H9 (cell line): Measurements from ENCODE around the gene MGAT4A. TPM values are rescaled to one million over a fixed set of nuclear protein-coding genes. Genes with fewer than 3 reads are reported as not detected.

Experiments
- DNase-seq: peaks from one replicate; pipeline ENCODE4 v3.0.0-alpha.2; 2017
- H2AFZ ChIP-seq: one replicate; pipeline ENCODE4 v1.6.1; 2013; ENCODE audit warnings: mild to moderate bottlenecking, low read length, control low read depth, moderate library complexity
- H2AK5ac ChIP-seq: 2 replicates; pipeline ENCODE4 v1.6.1; 2013; ENCODE audit warnings: low read length, control low read depth, mixed read lengths; ENCODE audit not compliant: insufficient read length
- H2BK120ac ChIP-seq: one replicate; pipeline ENCODE4 v1.6.1; 2013; ENCODE audit warnings: low read depth, mild to moderate bottlenecking, low read length, control low read depth, inconsistent platforms; ENCODE audit not compliant: poor library complexity, severe bottlenecking
- H2BK12ac ChIP-seq: 2 replicates; pipeline ENCODE4 v1.6.1; 2013; ENCODE audit warnings: low read length, control low read depth, mixed read lengths, low read depth; ENCODE audit not compliant: insufficient read length
- H2BK15ac ChIP-seq: 2 replicates; pipeline ENCODE4 v1.6.1; 2013; ENCODE audit warnings: low read depth, low read length, control low read depth
- H2BK20ac ChIP-seq: one replicate; pipeline ENCODE4 v1.6.1; 2013; ENCODE audit warnings: low read depth, mild to moderate bottlenecking, low read length, control low read depth, inconsistent platforms; ENCODE audit not compliant: poor library complexity, severe bottlenecking
- H2BK5ac ChIP-seq: 2 replicates; pipeline ENCODE4 v1.6.1; 2013; ENCODE audit warnings: low read length, control low read depth, mixed read lengths; ENCODE audit not compliant: insufficient read length
- H3K14ac ChIP-seq: 2 replicates; pipeline ENCODE4 v1.6.1; 2013; ENCODE audit warnings: low read length, control low read depth; ENCODE audit not compliant: insufficient read depth
- H3K18ac ChIP-seq: 2 replicates; pipeline ENCODE4 v1.6.1; 2013; ENCODE audit warnings: low read depth, mild to moderate bottlenecking, mixed read lengths, low read length, control low read depth; ENCODE audit not compliant: insufficient read length
- H3K23ac ChIP-seq: 2 replicates; pipeline ENCODE4 v1.6.1; 2013; ENCODE audit warnings: low read length, control low read depth, mixed read lengths, low read depth; ENCODE audit not compliant: insufficient read length
- H3K23me2 ChIP-seq: 2 replicates; pipeline ENCODE4 v1.6.1; 2013; ENCODE audit warnings: low read depth, mild to moderate bottlenecking, mixed read lengths, low read length, control low read depth; ENCODE audit not compliant: insufficient read length, poor library complexity, severe bottlenecking
- H3K27ac ChIP-seq: 2 replicates; pipeline ENCODE4 v1.5.1; 2013; ENCODE audit warnings: low read length, control low read depth, mixed read lengths, low read depth; ENCODE audit not compliant: insufficient read length
- H3K27me3 ChIP-seq: 2 replicates; pipeline ENCODE4 v1.6.1; 2013; ENCODE audit warnings: low read length, control low read depth, inconsistent platforms; ENCODE audit not compliant: insufficient read depth
- H3K4ac ChIP-seq: 2 replicates; pipeline ENCODE4 v1.6.1; 2013; ENCODE audit warnings: low read depth, mild to moderate bottlenecking, control low read depth, inconsistent platforms, low read length, moderate library complexity
- H3K4me1 ChIP-seq: 2 replicates; pipeline ENCODE4 v1.6.1; 2013; ENCODE audit warnings: low read length, control low read depth, inconsistent platforms; ENCODE audit not compliant: insufficient read depth
- H3K4me2 ChIP-seq: 2 replicates; pipeline ENCODE4 v1.6.1; 2013; ENCODE audit warnings: low read length, control low read depth, mixed read lengths; ENCODE audit not compliant: insufficient read length, insufficient read depth
- H3K56ac ChIP-seq: 2 replicates; pipeline ENCODE4 v1.6.1; 2013; ENCODE audit warnings: low read depth, mild to moderate bottlenecking, mixed read lengths, low read length, control low read depth; ENCODE audit not compliant: insufficient read length
- H3K79me1 ChIP-seq: 2 replicates; pipeline ENCODE4 v1.6.1; 2013; ENCODE audit warnings: low read depth, mild to moderate bottlenecking, moderate library complexity, low read length, control low read depth, inconsistent platforms; ENCODE audit not compliant: insufficient read depth, poor library complexity, severe bottlenecking
- H3K79me2 ChIP-seq: 2 replicates; pipeline ENCODE4 v1.6.1; 2013; ENCODE audit warnings: low read length, control low read depth, inconsistent platforms; ENCODE audit not compliant: insufficient read depth
- H3K9ac ChIP-seq: 2 replicates; pipeline ENCODE4 v1.6.1; 2013; ENCODE audit warnings: low read length, control low read depth, mixed read lengths; ENCODE audit not compliant: insufficient read length; ENCODE audit errors: extremely low read depth
- H3K9me3 ChIP-seq: one replicate; pipeline ENCODE4 v1.6.1; 2013; ENCODE audit warnings: low read depth, low read length, inconsistent platforms; ENCODE audit not compliant: control insufficient read depth
- H3T11ph ChIP-seq: one replicate; pipeline ENCODE4 v1.6.1; 2013; ENCODE audit warnings: mild to moderate bottlenecking, low read length, control low read depth, inconsistent platforms
- H4K20me1 ChIP-seq: one replicate; pipeline ENCODE4 v1.6.1; 2013; ENCODE audit not compliant: control insufficient read depth, insufficient read length, insufficient read depth
- H4K5ac ChIP-seq: 2 replicates; pipeline ENCODE4 v1.6.1; 2013; ENCODE audit warnings: low read depth, mild to moderate bottlenecking, mixed read lengths, low read length, control low read depth; ENCODE audit not compliant: insufficient read length
- H4K8ac ChIP-seq: replicated peaks from 2 replicates; pipeline ENCODE4 v1.6.1; 2013; ENCODE audit warnings: low read length, control low read depth, mixed read lengths, low read depth; ENCODE audit not compliant: insufficient read length
- H4K91ac ChIP-seq: 2 replicates; pipeline ENCODE4 v1.6.1; 2013; ENCODE audit warnings: low read depth, mild to moderate bottlenecking, moderate library complexity, mixed read lengths, low read length, control low read depth; ENCODE audit not compliant: insufficient read length
- H3K27ac Mint-ChIP-seq, 3 experiments: 2 replicates in 2 of 3; 3 replicates in 1 of 3; pipeline ENCODE4 v1.8.0; 2020 to 2021; ENCODE audit warnings: mixed read lengths in 3 of 3, mild to moderate bottlenecking in 1 of 3, moderate library complexity in 1 of 3
- H3K27me3 Mint-ChIP-seq: 2 replicates; pipeline ENCODE4 v1.8.0; 2021; ENCODE audit warnings: low read depth, mild to moderate bottlenecking, moderate library complexity, mixed read lengths
- H3K36me3 Mint-ChIP-seq, 3 experiments: 2 replicates in 2 of 3; 3 replicates in 1 of 3; pipeline ENCODE4 v1.8.0; 2020 to 2021; ENCODE audit warnings: low read depth in 3 of 3, mixed read lengths in 3 of 3; ENCODE audit not compliant: insufficient read depth in 1 of 3
- H3K4me1 Mint-ChIP-seq, 2 experiments: 2 replicates each; pipeline ENCODE4 v1.8.0; 2020; ENCODE audit warnings: mixed read lengths in 2 of 2
- H3K4me3 Mint-ChIP-seq, 2 experiments: 2 replicates in 1 of 2; 3 replicates in 1 of 2; pipeline ENCODE4 v1.8.0; 2020 to 2021; ENCODE audit warnings: mild to moderate bottlenecking in 2 of 2, mixed read lengths in 2 of 2, moderate library complexity in 1 of 2
- H3K9me3 Mint-ChIP-seq, 2 experiments: 2 replicates in 1 of 2; 3 replicates in 1 of 2; pipeline ENCODE4 v1.8.0; 2020; ENCODE audit warnings: mild to moderate bottlenecking in 2 of 2, mixed read lengths in 2 of 2, moderate library complexity in 1 of 2
- CTCF ChIP-seq: fragments of 200-600 bp; sonication (generic); conservative IDR thresholded peaks from 3 replicates; pipeline ENCODE4 v1.8.0; 2021; ENCODE audit warnings: antibody characterized with exemption, mild to moderate bottlenecking
- WGBS: extraction: QIAGEN DNeasy Blood & Tissue Kit; methylation state at CpG from one replicate; pipeline ENCODE4 v1.1.7; 2013; ENCODE audit warnings: missing lambda C conversion rate, low lambda C conversion rate, mixed read lengths; ENCODE audit not compliant: insufficient read length; ENCODE audit errors: extremely low coverage; 5-methylcytosine and 5-hydroxymethylcytosine counted together
- total RNA-seq: library from RNA; stranded (reverse); gene quantifications from 2 replicates; pipeline ENCODE4 v1.2.1, GENCODE V29; 2021

The MGAT4A gene
- total RNA-seq, 1 experiment from 2014 or later: 3.5 TPM

DNA sequence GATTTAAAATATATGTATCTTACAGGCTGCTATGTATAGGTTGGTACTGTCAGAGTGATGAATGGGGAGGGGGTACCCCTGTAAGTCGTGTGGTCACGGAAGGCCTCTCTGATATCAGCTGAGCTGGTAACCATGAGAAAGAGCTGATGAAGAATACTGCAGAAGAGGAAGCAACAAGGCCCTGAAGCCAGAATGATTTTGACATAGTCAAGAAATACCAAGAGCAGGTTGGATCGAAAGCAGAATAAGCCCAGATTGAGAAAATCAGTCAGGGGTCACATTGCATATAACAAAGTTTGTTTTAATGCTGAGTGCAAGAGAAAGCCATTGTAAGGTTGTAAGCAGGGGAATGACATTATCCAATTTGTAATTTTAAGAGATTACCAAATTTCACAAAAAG is 65.3 kb downstream of the MGAT4A start:
- Histone ChIP-seq H4K20me1 (no peaks in the 10 kb centered on the region), H3K4me2 (no peak overlapping the region), H3T11ph (no peak overlapping the region), H4K91ac (no peak overlapping the region), H2BK15ac (no peak overlapping the region), H4K8ac (no peak overlapping the region), H3K23me2 (no peaks in the 10 kb centered on the region), H3K9ac (no peak overlapping the region), H3K56ac (no peak overlapping the region), H3K27ac (no peak overlapping the region), H3K79me2 (no peaks in the 10 kb centered on the region), H3K23ac (no peak overlapping the region), H2BK20ac (no peak overlapping the region), H3K4me1 (no peaks in the 10 kb centered on the region), H2AFZ (no peak overlapping the region), H2BK12ac (no peak overlapping the region), H4K5ac (no peak overlapping the region), H2BK5ac (no peak overlapping the region), H2AK5ac (no peak overlapping the region), H3K18ac (no peak overlapping the region), H3K79me1 (no peaks in the 10 kb centered on the region), H3K27me3 (no peaks in the 10 kb centered on the region), H2BK120ac (no peak overlapping the region), H3K14ac (no peak overlapping the region), H3K9me3 (no peaks in the 10 kb centered on the region), H3K4ac (no peak overlapping the region)
- WGBS: no CpG with 5 or more reads among the region's 3 CpGs
- Mint-ChIP-seq H3K4me1 (no peaks in the 10 kb centered on the region), H3K4me3 (no peak overlapping the region), H3K9me3 (peaks cover 5 to 14% of the 10 kb centered on the region in 2 experiments), H3K36me3 (peaks cover 7 to 11% (median 8%) of the 10 kb centered on the region in 3 experiments), H3K27me3 (no peaks in the 10 kb centered on the region; the same call in 1 of the 2 replicates), H3K27ac (no peak overlapping the region)
- TF ChIP-seq CTCF: no peak
- no peak for DNase-seq
